Erythroblast (primary cell): Measurements from ENCODE around the gene DDIT3.
A peak's percentile ranks its signal among the peaks of the same experiment; 100 is the strongest.

Source experiments
- DNase-seq, 2 experiments: peaks; one replicate each; lab custom pipeline; 2025; lab: John Stamatoyannopoulos, UW
- GATA1 ChIP-seq: IDR thresholded peaks from 2 replicates; pipeline ENCODE4 v1.6.1; 2011; ENCODE audit warnings: low read depth, mild to moderate bottlenecking, control low read depth, low read length, moderate library complexity
- POLR2A ChIP-seq: IDR thresholded peaks from 2 replicates; pipeline ENCODE4 v1.6.1; 2011; ENCODE audit warnings: mild to moderate bottlenecking, low read length

DDIT3 gene

GRCh38 chr12:57520053-57520818 lies at the start of gene DDIT3:
TSS of gene DDIT3 (minus strand) at chr12:57520514. CDS start at chr12:57517406, 3,108 bp downstream.
- TF ChIP-seq POLR2A (peak; percentile 99), GATA1 (no peak)
- DNase-seq = peak; percentile 100

GRCh38 chr12:57569858-57570257 lies 49.5 kb upstream of the DDIT3 start:
- no peak for TF ChIP-seq GATA1
- no peak for TF ChIP-seq POLR2A

GRCh38 chr12:57568838-57569237 lies 48.5 kb upstream of the DDIT3 start:
- no peak for DNase-seq
- TF ChIP-seq GATA1 = no peak
- no peak for TF ChIP-seq POLR2A

More at GRCh38 chr12:57569858-57570257, 49.5 kb upstream of the DDIT3 start:
- DNase-seq = no peak

GRCh38 chr12:57564178-57564740 lies 43.9 kb upstream of the DDIT3 start:
- TF ChIP-seq GATA1 = no peak
- TF ChIP-seq POLR2A = no peak

GRCh38 chr12:57563358-57563757 lies 43.0 kb upstream of the DDIT3 start:
- DNase-seq = no peak
- TF ChIP-seq GATA1 (no peak), POLR2A (no peak)

More at GRCh38 chr12:57564178-57564740, 43.9 kb upstream of the DDIT3 start:
- DNase-seq = no peak

GRCh38 chr12:57561117-57561516 lies 40.8 kb upstream of the DDIT3 start:
- peak in 1 of 2 experiments; percentile 32 for DNase-seq

- DNase-seq = no peak
- TF ChIP-seq GATA1 (no peak), POLR2A (no peak)
Observed at GRCh38 chr12:57560516-57560915, 40.2 kb upstream of the DDIT3 start.

- TF ChIP-seq POLR2A (no peak), GATA1 (no peak)
- no peak for DNase-seq
Observed at GRCh38 chr12:57558864-57559263, 38.5 kb upstream of the DDIT3 start.

GRCh38 chr12:57554897-57555296 lies 34.6 kb upstream of the DDIT3 start:
- no peak for DNase-seq
- no peak for TF ChIP-seq GATA1
- TF ChIP-seq POLR2A = no peak

GRCh38 chr12:57554453-57554852 lies 34.1 kb upstream of the DDIT3 start:
- DNase-seq = no peak
- TF ChIP-seq POLR2A (no peak), GATA1 (no peak)

GRCh38 chr12:57553343-57554202 lies 33.3 kb upstream of the DDIT3 start:
- TF ChIP-seq GATA1 (no peak), POLR2A (no peak)
- DNase-seq = no peak

GRCh38 chr12:57552835-57553313 lies 32.6 kb upstream of the DDIT3 start:
- DNase-seq = peak; percentile 57 to 62
- TF ChIP-seq GATA1 (no peak), POLR2A (no peak)

GRCh38 chr12:57552306-57552651 lies 32.0 kb upstream of the DDIT3 start:
- DNase-seq = peak; percentile 83 to 93
- TF ChIP-seq POLR2A (no peak), GATA1 (peak; percentile 53)
